ENCODE data around the gene PTPN13.

PTPN13 gene, protein sequence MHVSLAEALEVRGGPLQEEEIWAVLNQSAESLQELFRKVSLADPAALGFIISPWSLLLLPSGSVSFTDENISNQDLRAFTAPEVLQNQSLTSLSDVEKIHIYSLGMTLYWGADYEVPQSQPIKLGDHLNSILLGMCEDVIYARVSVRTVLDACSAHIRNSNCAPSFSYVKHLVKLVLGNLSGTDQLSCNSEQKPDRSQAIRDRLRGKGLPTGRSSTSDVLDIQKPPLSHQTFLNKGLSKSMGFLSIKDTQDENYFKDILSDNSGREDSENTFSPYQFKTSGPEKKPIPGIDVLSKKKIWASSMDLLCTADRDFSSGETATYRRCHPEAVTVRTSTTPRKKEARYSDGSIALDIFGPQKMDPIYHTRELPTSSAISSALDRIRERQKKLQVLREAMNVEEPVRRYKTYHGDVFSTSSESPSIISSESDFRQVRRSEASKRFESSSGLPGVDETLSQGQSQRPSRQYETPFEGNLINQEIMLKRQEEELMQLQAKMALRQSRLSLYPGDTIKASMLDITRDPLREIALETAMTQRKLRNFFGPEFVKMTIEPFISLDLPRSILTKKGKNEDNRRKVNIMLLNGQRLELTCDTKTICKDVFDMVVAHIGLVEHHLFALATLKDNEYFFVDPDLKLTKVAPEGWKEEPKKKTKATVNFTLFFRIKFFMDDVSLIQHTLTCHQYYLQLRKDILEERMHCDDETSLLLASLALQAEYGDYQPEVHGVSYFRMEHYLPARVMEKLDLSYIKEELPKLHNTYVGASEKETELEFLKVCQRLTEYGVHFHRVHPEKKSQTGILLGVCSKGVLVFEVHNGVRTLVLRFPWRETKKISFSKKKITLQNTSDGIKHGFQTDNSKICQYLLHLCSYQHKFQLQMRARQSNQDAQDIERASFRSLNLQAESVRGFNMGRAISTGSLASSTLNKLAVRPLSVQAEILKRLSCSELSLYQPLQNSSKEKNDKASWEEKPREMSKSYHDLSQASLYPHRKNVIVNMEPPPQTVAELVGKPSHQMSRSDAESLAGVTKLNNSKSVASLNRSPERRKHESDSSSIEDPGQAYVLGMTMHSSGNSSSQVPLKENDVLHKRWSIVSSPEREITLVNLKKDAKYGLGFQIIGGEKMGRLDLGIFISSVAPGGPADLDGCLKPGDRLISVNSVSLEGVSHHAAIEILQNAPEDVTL (N-terminal part only)

GRCh38 chr4:86593688-86594558, at the start of gene PTPN13:
Gene PTPN13, plus strand, starts transcription at chr4:86594315. Its CDS starts 40,942 bp downstream, at chr4:86635257.
- DNase-seq (ENCODE audit: low read depth) = peak; percentile 3

DNA sequence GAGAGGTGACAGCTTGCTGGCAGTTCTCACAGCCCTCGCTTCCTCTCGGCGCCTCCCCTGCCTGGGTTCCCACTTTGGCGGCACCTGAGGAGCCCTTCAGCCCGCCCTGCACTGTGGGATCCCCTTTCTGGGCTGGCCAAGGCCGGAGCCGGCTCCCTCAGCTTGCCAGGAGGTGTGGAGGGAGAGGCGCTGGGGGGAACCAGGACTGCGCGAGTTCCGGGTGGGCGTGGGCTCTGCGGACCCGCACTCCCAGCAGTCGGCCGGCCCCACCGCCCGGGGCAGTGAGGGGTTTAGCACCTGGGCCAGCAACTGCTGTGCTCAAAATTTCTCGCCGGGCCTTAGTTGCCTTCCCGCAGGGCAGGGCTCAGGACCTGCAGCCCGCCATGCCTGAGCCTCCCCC, 47.0 kb upstream of the PTPN13 start:
- no peak for DNase-seq (ENCODE audit: low read depth)

DNA sequence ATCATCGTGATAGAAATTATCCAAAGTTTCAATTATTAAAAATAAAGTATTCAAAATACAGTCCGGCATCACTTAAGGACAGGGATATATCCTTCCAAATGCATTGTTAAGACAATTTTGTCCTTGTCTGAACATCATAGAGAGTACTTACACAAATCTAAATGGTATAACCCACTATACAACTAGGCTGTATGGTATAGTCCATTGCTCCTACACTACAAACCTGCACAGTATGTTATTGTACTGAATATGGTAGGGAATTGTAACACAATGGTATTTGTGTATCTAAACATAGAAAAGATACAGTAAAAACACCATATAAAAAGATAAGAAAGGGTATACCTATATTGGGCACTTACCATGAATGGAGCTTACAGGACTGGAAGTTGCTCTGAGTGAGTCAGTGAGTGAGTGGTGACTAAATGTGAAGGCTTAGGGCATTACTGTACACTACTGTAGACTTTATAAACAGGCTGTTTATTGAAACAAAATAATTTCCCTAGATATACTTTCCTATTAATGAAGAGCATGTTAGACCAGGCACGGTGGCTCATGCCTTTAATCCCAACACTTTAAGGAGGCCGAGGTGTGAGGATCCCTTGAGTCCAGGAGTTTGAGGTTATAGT, 44.8 kb upstream of the PTPN13 start:
- no peak for DNase-seq (ENCODE audit: low read depth)

DNA sequence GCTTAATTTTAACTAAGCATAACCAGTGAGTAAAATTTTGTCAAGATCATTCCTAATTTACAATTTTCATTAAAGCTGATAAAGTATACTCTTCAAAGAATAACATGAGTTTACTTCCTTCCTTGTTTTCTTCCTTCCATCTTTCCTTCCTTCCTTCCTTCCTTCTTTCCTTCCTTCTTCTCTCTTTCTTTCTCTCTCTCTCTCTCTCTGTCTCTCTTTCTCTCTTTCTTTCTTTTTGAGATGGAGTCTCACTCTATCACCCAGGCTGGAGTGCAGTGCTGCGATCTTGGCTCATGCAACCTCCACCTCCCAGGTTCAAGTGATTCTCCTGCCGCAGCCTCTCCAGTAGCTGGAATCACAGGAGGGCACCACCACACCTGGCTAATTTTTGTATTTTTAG, 42.7 kb upstream of the PTPN13 start:
- no peak for DNase-seq (ENCODE audit: low read depth)

DNA sequence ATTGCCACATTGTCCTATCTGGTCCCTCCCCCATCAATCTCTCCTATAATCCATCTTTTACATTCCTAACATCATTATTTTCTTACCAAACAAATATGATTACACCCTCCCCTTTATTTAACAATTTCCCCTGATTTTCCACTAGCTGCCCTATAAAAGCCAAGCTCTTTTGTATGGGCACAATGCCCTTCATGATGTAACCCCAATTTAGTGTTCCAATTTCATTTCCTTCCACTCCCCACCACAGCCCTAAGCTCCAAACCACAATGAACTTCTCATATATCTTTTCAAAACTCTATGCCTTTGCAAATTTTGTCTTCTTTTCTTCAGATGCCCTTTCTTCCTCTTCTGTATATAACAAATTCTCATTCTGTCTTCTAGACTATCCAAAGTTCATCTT, 39.5 kb upstream of the PTPN13 start:
- no peak for DNase-seq (ENCODE audit: low read depth)

- no peak for DNase-seq (ENCODE audit: low read depth)
These were observed 37.2 kb upstream of the PTPN13 start for GRCh38 chr4:86556791-86557415.

DNA sequence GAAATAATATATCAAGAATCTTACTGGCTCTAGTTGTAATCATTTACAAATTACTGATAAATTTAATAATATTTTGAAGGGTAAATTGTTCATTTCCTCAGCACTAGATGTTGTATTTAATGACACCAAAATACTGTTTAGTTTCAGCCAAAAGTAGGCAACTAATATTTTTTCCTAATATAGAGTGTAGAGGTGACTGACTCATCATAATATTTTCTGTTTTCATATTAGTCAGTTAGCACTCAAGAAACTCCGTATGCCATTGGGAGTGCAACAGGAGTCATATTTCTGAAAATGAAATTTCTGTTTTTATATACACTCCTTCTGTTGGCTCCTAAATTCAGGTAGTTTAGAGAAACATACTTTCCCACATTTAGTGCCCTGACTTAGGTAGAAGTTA, 36.6 kb upstream of the PTPN13 start:
- no peak for DNase-seq (ENCODE audit: low read depth)

DNA sequence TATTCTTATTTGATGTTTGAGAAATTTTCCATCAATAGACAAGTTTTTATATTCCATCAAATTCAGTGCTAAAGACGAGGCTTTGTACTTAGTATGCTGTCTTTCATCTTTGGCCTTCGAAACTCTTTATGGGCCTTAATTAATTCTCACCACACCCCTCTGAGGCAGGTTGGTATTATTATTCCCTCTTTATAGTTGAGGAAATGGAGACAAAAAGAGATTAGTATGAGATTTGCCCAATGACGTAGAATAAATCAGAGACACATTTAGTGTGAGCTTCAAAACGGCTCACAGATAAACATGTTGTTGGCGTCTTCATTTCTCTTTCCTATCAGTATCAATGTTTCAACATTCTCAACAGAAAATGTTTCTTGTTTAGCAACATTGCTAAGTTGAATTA, 35.9 kb upstream of the PTPN13 start:
- DNase-seq (ENCODE audit: low read depth) = no peak

GRCh38 chr4:86558797-86559196, 35.3 kb upstream of the PTPN13 start:
- no peak for DNase-seq (ENCODE audit: low read depth)

DNA sequence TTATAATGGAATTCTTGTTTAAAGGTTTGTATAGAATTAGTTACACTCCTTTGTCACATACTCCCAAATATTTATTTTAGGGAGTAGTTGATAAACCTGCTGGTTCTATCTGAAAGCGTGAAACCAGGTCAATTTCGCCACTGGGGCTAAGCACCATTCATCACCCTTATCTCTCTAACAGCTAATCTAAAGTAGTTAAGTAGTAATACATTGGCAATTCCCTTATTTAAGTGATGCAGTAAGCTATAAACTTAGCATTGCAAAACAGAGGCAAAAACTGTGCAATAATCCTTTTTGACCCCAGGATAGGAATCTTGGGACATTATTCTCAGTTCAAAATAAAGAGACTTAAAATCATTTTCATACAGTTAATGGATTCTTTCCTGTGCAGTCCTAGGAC, 33.7 kb upstream of the PTPN13 start:
- DNase-seq (ENCODE audit: low read depth) = no peak

DNA sequence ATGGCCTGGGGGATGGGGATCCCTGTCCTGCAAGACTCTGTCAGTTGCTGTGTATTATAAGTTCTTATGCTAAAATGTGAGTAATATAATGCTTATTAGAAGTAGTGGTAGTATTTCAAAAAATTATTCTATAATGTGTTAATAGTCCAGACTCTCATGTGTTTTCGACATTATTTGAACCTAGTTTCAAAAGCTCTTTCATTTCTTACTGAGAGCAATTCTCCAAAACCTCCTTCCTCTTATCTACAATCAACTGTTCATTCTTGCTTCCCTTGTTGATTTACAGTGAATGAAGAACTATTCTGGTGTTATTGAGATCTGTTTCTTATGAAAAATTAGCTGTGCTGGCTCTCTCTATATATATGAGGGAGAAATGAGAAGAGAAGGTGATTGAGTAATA, 32.9 kb upstream of the PTPN13 start:
- no peak for DNase-seq (ENCODE audit: low read depth)

DNA sequence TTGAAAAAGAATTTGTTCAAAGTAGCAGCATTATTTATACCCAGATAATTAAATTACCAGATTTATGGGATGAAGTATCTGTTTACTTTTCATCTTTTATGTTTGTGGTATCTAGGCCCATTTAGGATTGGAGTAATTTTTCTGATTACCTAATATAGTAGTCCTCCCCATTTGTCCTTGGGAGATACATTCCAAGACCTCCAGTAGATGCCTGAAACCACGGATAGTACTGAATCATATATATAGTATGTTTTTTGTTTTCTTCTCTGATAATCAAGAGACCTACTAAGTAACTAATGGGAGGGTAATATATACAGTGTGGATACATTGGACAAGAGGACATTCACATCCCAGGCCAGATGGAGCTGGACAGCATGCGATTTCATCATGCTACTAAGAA, 30.7 kb upstream of the PTPN13 start:
- DNase-seq (ENCODE audit: low read depth) = no peak

DNA sequence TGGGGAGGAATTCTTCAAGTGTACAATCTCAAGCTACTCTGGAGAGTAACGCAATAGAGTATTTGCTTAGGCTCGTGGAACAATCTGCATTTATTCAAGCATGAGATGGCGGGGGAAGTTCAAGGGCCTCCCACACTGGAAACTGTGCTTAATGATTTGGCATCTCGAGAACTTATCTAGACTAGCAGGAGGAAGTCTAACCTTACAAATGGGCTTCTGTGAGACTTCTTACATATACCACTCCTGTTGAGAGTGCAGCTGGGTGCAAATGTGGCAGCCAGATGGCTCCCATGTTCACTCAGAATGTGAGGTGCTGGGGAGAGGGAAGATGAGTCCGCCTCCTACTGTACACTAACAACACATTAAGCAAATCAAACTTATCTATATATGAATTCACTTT, 29.3 kb upstream of the PTPN13 start:
- DNase-seq (ENCODE audit: low read depth) = no peak

DNA sequence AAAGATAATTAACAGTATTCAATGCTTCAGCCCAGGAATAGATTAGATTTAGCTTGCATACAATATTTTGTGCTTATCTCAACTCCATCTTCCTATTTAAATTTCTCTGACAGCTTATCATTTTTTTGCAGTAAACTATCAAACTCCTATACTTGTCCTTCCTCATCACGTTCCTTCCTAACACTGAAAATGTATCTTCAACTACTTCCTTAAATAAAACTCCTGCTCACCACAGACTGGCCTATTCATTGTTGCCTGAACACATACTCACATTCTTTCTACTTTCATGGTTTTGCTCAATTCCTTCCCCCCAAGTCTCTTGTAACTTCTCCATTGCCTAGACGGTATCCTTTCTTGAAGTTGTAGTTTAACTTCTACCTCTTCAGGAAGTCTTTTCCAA, 28.5 kb upstream of the PTPN13 start:
- DNase-seq (ENCODE audit: low read depth) = no peak

GRCh38 chr4:86569103-86569870, 24.8 kb upstream of the PTPN13 start:
- DNase-seq (ENCODE audit: low read depth) = no peak

DNA sequence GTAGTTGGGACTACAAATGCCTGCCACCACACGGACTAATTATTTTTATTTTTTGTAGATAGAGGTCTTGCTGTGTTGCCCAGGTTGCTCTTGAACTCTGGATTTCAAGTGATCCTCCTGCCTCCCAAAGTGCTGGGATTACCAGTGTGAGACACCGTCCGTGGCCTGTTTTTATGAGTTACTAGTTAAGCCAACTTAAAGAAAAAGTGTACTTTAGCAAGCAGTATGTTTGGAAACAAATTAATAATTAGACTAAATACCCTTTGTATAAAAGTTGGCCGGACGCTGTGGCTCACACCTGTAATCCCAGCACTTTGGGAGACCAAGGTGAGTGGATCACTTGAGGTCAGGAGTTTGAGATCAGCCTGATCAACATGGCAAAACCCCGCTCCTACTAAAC, 14.2 kb upstream of the PTPN13 start:
- no peak for DNase-seq (ENCODE audit: low read depth)

DNA sequence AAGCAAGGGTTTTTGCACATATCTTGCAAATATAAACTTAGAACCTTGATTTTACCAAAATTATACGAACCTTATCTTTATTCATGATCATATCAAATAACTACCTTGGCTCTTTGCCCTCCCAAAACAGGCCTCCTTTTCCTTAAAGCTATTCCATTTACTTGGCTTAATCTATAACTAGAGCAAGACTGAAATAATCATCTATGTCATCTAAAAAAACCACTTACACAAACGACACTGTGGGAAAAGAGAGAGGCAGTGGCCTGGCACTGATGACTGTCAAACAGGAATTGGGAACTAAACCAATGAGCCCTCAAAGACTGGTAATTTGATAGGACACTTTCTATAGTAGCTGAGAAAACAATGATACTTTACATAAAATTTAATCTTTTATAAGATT, 11.7 kb upstream of the PTPN13 start:
- no peak for DNase-seq (ENCODE audit: low read depth)

GRCh38 chr4:86586160-86586572, 7.9 kb upstream of the PTPN13 start:
- DNase-seq (ENCODE audit: low read depth) = no peak

DNA sequence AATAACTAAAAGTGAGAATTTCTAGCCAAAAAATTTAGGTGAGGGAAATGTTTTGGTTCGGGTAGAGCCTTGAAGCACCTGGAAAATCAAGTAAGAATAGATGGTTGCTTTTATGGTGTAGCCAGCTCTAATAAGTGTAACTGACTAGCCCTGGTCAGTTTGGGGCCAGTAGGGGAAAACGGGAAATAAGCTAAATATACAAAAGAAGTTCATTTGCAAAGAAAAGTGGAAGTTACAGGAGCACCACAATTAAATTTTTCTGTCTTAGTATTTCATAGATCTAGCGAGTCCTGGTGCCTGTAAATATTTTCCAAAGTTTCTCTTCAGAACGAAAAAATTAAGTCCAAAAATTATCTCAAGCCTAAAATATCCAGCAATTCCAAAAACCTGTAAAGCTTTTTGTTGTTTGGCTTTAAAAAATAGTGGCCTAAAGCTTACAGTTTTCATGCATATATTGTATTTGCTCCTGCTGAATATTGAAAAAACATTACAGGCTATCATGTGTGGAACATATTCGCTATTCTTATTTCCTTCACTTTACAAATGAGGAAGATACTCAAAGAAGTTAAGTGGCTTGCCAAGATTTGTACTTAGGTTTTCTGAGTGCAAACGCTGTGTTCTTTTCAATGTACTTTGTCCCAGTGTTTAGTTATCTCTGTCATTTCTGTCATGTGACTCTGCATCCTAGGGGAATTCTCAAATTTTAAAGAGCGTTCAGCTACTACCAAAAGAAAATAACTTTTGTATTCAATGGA, 7.3 kb upstream of the PTPN13 start:
- DNase-seq (ENCODE audit: low read depth) = no peak
